HG02571 (cell line): ENCODE data around the gene PIK3CD.

Experiments used
- ATAC-seq: cut with Tn5 transposase; IDR thresholded peaks from one replicate; pipeline ENCODE4 v1.9.1; 2021; ENCODE audit warnings: mild to moderate bottlenecking, moderate library complexity; ENCODE audit not compliant: unreplicated experiment

The PIK3CD gene

DNA sequence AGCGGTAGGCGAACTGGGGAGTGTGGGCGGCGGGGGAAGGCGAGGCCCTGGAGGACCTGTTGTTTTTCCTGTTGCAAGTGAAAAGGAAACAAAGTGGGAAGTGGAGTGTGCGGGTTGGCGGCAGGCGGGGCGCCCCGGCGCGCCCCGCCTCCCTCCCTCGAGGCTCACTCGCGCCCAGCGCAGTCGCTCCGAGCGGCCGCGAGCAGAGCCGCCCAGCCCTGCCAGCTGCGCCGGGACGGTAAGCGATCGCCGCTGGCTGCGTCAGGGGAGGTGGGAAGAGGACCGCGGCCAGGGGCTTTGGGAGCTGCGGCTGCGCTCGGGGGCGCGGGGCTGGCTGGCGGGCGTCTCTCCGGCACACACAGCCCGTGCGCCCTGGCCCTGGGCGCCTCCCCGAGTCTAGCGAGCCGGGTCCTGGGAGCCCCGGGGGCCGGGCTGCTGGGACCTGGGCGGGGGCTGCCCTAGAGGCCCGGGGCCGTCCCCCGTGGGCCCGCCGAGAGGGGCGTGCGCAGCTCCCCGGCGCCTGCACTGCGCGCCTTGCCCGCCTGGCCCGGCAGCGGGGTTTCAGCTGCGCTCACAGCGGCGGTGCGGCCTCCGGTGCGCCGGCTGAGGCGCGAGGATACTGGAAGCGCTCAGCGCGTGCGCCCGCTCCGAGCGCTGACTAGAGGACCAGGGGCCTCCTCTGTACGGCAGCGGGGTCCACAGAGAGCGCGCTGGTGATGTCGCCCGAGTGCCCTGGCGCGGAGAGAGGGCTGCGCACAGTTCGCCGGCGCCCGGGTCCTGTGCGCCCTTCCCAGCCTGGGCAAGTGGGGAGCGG is at the start of gene PIK3CD:
PIK3CD (plus strand) TSS at position 167 of the 814 bp plus-strand sequence. CDS start 58,725 bp downstream, outside the sequence.
- ATAC-seq: no peak

- ATAC-seq: no peak
Measured at GRCh38 chr1:9601942-9602793, 49.4 kb upstream of the PIK3CD start.

GRCh38 chr1:9602794-9603167 is 48.8 kb upstream of the PIK3CD start:
- no peak for ATAC-seq

DNA sequence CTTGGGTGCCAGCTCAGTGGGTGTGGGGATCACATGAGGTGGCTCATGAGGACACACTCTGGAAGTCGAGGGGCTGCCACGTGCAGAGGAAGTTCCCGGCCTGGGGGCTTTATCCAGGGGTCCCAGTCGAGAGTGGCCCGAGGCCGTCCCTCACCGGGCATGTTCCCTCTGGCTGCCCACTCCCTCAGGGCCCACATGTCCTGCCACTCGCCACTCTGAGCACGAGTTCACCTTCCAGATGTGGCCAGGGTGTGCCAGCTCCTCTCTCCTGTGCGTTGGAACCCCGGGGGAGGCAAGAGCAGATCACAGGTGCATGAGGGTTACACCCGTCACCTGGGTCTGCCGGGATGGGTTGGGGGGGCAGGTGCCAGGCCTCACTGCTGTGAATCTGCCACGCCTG is 48.2 kb upstream of the PIK3CD start:
- no peak for ATAC-seq

DNA sequence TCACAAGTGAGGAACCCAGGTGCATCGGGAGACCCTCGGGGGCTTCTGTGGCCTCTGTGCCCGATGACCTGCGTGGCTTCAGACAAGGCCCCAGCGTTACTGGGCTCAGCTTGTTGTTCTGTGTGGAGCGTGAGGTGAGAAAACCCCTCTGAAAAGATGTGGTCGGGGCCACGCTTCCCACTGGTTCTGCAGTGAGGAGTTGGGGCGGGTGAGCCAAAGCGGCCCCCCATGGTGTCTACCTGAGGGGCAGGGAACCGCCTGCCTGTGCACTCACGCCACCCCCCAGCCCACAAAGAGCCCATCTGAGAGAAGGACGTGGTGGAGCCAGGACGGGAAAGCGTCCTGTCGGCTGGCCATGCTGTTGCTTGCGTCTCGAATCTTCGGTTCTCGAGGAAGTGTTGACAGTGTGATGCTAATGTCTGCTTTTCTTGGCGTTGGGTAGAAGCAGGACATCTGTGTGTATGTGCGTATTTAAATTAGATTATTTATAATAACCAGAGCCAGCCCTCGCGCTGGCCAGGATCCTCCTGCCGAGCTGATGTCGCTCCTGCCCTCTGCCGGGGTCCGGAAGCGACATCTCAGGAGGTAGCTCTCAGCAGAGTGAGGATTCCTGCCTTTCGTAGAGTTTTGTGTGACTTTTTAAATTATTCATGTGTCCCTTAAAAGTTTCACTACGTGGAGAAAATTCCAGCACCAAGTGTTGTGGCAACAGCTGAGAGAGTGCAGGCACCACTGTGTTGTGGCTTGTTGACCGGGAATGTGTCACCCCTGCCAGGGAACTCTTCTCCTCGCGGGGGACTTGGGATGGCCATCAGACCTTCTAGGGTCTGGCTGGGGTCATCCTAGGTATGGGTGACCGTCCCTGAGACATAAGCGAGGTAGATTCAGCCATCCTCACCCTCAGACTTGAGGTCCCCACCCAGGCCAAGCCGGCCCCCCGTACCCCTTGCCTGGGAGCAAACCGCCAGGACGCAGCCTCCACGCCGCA is 47.5 kb upstream of the PIK3CD start:
- ATAC-seq: no peak

GRCh38 chr1:9604836-9605235 is 46.7 kb upstream of the PIK3CD start:
- no peak for ATAC-seq

GRCh38 chr1:9605946-9606455 is 45.5 kb upstream of the PIK3CD start:
- ATAC-seq: no peak

DNA sequence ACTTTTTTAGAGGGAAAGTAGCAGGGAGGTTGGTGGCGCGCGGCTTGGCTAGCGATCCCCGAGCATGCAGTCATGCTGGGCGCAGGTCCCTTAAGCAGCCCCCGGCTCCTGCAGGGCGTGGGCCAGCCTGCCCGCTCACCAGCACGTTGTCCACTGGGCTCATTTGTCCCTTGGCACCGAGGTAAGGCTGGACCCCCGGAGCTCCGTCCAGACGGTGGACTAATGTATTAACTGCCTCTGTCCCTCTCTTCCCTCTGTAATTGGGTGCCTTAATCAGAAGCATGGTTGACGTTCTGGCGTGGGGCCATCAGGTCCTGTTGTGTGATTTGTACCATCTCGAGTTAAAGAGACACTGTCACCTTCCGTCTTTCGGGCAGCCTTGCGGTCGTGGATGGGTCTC is 45.1 kb upstream of the PIK3CD start:
- ATAC-seq: no peak

DNA sequence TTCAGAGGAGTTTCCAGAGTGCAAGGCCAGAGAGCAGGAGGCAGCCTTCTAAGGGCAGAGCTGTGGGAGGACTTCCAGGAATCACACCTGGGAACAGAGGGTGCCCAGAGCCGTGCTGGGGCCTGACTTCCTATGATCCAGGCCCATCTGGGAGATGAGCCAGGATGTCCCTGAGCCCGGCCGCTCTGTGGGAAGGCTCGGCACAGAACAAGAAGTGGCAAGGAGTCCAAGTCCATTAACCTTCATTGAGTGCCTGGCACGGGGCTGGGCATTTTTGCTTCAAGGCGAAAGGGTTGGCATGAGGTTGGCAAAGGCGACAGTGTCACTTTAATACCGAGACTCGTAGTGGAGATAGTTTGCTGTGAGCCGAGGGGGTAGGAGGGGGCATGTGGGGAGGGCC is 44.6 kb upstream of the PIK3CD start:
- ATAC-seq: no peak

DNA sequence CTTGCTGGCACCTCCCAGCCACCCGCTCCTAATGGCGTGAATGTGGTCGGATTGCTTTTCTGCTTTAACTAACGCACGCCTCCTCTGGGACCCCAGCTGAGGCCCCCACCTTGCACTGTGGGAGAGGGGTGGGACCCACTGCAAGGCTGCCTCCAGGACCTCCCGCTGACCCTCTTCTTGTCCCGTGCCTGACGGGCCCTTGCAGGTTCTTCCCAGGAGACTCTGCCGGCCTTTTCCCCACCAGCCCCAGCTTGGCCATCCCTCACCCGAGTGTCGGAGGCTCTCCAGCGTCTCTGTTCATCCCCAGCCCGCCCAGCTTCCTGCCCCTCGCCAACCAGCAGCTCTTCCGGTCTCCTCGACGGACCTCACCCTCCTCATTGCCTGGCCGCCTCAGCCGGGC is 44.2 kb upstream of the PIK3CD start:
- no peak for ATAC-seq

DNA sequence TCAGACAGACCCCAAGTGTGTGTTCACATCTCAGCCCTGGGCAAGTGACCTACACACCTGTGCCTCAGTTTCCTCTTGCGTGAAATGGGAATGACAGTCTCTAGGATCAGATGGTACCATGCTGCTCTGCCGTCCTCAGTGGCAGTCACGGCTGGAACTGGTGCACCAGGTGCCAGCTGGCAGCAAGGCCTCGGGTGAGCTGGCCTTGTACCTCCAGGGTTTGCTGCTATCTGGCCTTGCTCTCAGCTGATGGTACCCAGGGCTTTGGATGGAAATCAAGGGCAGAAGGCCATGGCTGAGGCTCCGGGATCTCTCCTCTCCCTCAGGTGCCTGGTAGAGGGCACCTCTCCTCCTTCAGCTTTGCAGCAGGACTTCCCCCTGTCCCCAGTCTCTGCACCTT is 41.5 kb upstream of the PIK3CD start:
- ATAC-seq: no peak

DNA sequence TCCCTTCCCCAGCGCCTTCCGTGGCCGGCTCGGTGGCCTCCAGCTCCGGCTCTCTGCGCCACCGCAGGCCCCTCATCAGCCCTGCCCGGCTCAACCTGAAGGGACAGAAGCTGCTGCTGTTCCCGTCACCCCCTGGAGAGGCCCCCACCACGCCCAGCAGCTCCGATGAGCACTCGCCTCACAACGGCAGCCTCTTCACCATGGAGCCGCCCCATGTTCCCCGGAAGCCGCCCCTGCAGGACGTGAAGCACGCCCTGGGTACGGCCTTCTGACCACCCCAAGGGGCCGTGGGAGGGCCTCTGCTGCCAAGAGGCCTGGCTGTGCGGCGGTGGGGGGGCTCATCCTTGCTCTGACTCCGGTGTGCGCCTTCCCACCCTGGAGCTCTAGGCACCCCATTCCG is 41.0 kb upstream of the PIK3CD start:
- ATAC-seq: no peak

- ATAC-seq: no peak
Measured at GRCh38 chr1:9611716-9612115, 39.8 kb upstream of the PIK3CD start.

GRCh38 chr1:9612162-9612845 is 39.2 kb upstream of the PIK3CD start:
- ATAC-seq: no peak

- no peak for ATAC-seq
Measured at GRCh38 chr1:9612871-9613624, 38.5 kb upstream of the PIK3CD start.

- no peak for ATAC-seq
Measured at GRCh38 chr1:9613625-9614299, 37.8 kb upstream of the PIK3CD start.

DNA sequence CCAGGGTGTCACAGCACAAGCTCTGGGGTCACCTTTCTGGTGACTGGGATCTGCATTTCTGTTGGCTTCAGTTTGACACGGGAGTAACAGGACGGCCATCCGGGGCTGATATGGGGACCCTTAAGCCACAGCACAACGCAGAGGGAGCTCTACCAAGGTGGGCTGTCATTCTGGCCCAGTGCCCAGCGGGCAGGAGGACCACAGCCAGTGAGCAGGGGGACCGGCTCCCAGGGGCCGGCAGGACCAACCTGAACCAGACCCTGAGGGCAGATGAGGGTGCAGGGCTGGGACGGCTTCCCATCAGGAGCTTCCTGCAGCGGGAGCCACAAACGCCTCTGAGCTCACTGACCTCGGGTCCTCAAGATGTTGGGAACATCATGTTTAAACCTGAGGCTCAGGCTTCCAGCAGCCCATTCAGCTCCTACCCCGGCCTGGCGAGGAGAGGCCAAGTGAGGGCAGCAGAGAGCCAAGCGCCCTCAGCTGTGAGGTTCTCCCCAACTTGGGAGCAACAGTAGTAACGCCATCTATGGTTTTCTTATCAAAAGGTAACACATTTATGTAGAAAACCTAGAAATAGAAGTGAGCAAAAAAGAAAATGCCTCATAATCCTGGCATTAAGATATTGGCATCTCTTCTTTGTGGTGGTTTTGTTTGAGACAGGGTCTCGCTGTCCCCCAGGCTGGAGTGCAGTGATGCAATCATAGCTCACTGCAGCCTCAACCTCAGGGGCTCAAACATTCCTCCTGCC is 36.0 kb upstream of the PIK3CD start:
- no peak for ATAC-seq
